WTC11 (cell line): Measurements from ENCODE around the gene MTMR8. TPM values are rescaled to one million over a fixed set of nuclear protein-coding genes. Genes with fewer than 3 reads are reported as not detected.

Experiments used
- ATAC-seq: fragments of 200-7000 bp; cut with Tn5 transposase; 2 replicates; pipeline ENCODE4 v1.10.0; 2021; ENCODE audit warnings: mild to moderate bottlenecking, moderate library complexity
- CTCF ChIA-PET: fragments of 300-600 bp; sonication (Branson Sonifier 250); formaldehyde crosslinking; loops from one replicate; lab custom pipeline; 2021; ENCODE audit warnings: antibody characterized with exemption; lab: Charles Lee
- POLR2A ChIA-PET: fragments of 350-600 bp; sonication (Branson Sonifier 250); formaldehyde crosslinking; loops from one replicate; lab custom pipeline; 2021; ENCODE audit warnings: antibody characterized with exemption; lab: Charles Lee
- DNase-seq: peaks from one replicate; pipeline ENCODE4 v3.0.0; 2021; ENCODE audit warnings: low spot score
- H3K27ac Mint-ChIP-seq: 2 replicates; pipeline ENCODE4 v1.8.0; 2021; ENCODE audit warnings: mixed read lengths
- H3K27me3 Mint-ChIP-seq: 2 replicates; pipeline ENCODE4 v1.8.0; 2021; ENCODE audit warnings: low read depth, mild to moderate bottlenecking, moderate library complexity, mixed read lengths
- H3K36me3 Mint-ChIP-seq: 2 replicates; pipeline ENCODE4 v1.8.0; 2021; ENCODE audit warnings: mixed read lengths
- H3K4me1 Mint-ChIP-seq: 2 replicates; pipeline ENCODE4 v1.8.0; 2022; ENCODE audit warnings: mixed read lengths
- H3K4me3 Mint-ChIP-seq: 2 replicates; pipeline ENCODE4 v1.8.0; 2021; ENCODE audit warnings: mild to moderate bottlenecking, moderate library complexity, mixed read lengths
- H3K9me3 Mint-ChIP-seq: 2 replicates; pipeline ENCODE4 v1.8.0; 2021; ENCODE audit warnings: mixed read lengths
- ATF1 ChIP-seq: sonication (generic); formaldehyde crosslinking; IDR thresholded peaks from 2 replicates; pipeline ENCODE4 v1.8.1; 2023; ENCODE audit warnings: mild to moderate bottlenecking, moderate library complexity, missing genetic modification reagents
- CREM ChIP-seq: sonication (generic); formaldehyde crosslinking; IDR thresholded peaks from 2 replicates; pipeline ENCODE4 v1.8.1; 2022; ENCODE audit warnings: mild to moderate bottlenecking, missing genetic modification reagents, moderate library complexity
- FOXK1 ChIP-seq: sonication (generic); formaldehyde crosslinking; IDR thresholded peaks from 2 replicates; pipeline ENCODE4 v1.8.0; 2022; ENCODE audit warnings: mild to moderate bottlenecking, moderate library complexity, missing genetic modification reagents
- FOXP4 ChIP-seq: sonication (generic); formaldehyde crosslinking; IDR thresholded peaks from 2 replicates; pipeline ENCODE4 v1.8.0; 2022; ENCODE audit warnings: mild to moderate bottlenecking, missing genetic modification reagents
- MYBL2 ChIP-seq: sonication (generic); formaldehyde crosslinking; IDR thresholded peaks from 2 replicates; pipeline ENCODE4 v1.8.1; 2023; ENCODE audit warnings: mild to moderate bottlenecking, moderate library complexity, missing genetic modification reagents
- PRRX2 ChIP-seq: fragments of 250-450 bp; sonication (Bioruptor Pico); IDR thresholded peaks from 2 replicates; pipeline ENCODE4 v1.8.0; 2021; ENCODE audit warnings: mild to moderate bottlenecking
- RORB ChIP-seq: fragments of 250-450 bp; sonication (Bioruptor Pico); IDR thresholded peaks from 2 replicates; pipeline ENCODE4 v1.9.0; 2021; ENCODE audit warnings: mild to moderate bottlenecking
- SP1 ChIP-seq: sonication (generic); formaldehyde crosslinking; conservative IDR thresholded peaks from 2 replicates; pipeline ENCODE4 v1.8.1; 2022; ENCODE audit warnings: missing genetic modification reagents
- TEAD4 ChIP-seq: sonication (generic); formaldehyde crosslinking; IDR thresholded peaks from 2 replicates; pipeline ENCODE4 v1.8.0; 2022; ENCODE audit warnings: mild to moderate bottlenecking, missing genetic modification reagents
- USF1 ChIP-seq: sonication (generic); formaldehyde crosslinking; IDR thresholded peaks from 2 replicates; pipeline ENCODE4 v1.8.0; 2022; ENCODE audit warnings: mild to moderate bottlenecking, missing genetic modification reagents
- ZNF138 ChIP-seq: sonication (generic); formaldehyde crosslinking; conservative IDR thresholded peaks from 2 replicates; pipeline ENCODE4 v1.8.1; 2022; ENCODE audit warnings: mild to moderate bottlenecking, moderate library complexity, missing genetic modification reagents
- ZNF232 ChIP-seq: sonication (generic); formaldehyde crosslinking; IDR thresholded peaks from 2 replicates; pipeline ENCODE4 v1.8.0; 2022; ENCODE audit warnings: mild to moderate bottlenecking, missing genetic modification reagents
- ZNF263 ChIP-seq: sonication (generic); formaldehyde crosslinking; IDR thresholded peaks from 2 replicates; pipeline ENCODE4 v1.8.1; 2022; ENCODE audit warnings: low read depth, mild to moderate bottlenecking, moderate library complexity, missing genetic modification reagents
- total RNA-seq: library from RNA; stranded (reverse); gene quantifications from 3 replicates; pipeline ENCODE4 v1.2.3, GENCODE V29; 2021
- TF ChIP-seq, protein P1 (sequence below): fragments of 250-450 bp; sonication (Bioruptor Pico); conservative IDR thresholded peaks from 2 replicates; pipeline ENCODE4 v1.9.0; 2021; ENCODE audit warnings: mild to moderate bottlenecking
- TF ChIP-seq, protein P2 (sequence below): sonication (generic); formaldehyde crosslinking; IDR thresholded peaks from 2 replicates; pipeline ENCODE4 v1.8.1; 2023; ENCODE audit warnings: mild to moderate bottlenecking, missing genetic modification reagents, moderate library complexity
- TF ChIP-seq, protein P3 (sequence below): fragments of 250-450 bp; sonication (Bioruptor Pico); IDR thresholded peaks from 2 replicates; pipeline ENCODE4 v1.9.0; 2021; ENCODE audit warnings: mild to moderate bottlenecking
- TF ChIP-seq, protein P4 (sequence below): sonication (generic); formaldehyde crosslinking; IDR thresholded peaks from 2 replicates; pipeline ENCODE4 v1.8.0; 2022; ENCODE audit warnings: missing genetic modification reagents
- TF ChIP-seq, protein P5 (sequence below): fragments of 250-450 bp; sonication (Bioruptor Pico); IDR thresholded peaks from 2 replicates; pipeline ENCODE4 v2.1.2; 2022; ENCODE audit warnings: mild to moderate bottlenecking, moderate library complexity

Gene MTMR8
- total RNA-seq, 1 experiment from 2014 or later = 7.1 TPM

GRCh38 chrX:64437665-64438064 lies 42.4 kb upstream of the MTMR8 start:
- peaks cover 14% of the 10 kb centered on the region; the same call in 1 of the 2 replicates for H3K9me3 Mint-ChIP-seq
- peaks cover 10% of the 10 kb centered on the region for H3K4me1 Mint-ChIP-seq
- TF ChIP-seq, protein P1, sequence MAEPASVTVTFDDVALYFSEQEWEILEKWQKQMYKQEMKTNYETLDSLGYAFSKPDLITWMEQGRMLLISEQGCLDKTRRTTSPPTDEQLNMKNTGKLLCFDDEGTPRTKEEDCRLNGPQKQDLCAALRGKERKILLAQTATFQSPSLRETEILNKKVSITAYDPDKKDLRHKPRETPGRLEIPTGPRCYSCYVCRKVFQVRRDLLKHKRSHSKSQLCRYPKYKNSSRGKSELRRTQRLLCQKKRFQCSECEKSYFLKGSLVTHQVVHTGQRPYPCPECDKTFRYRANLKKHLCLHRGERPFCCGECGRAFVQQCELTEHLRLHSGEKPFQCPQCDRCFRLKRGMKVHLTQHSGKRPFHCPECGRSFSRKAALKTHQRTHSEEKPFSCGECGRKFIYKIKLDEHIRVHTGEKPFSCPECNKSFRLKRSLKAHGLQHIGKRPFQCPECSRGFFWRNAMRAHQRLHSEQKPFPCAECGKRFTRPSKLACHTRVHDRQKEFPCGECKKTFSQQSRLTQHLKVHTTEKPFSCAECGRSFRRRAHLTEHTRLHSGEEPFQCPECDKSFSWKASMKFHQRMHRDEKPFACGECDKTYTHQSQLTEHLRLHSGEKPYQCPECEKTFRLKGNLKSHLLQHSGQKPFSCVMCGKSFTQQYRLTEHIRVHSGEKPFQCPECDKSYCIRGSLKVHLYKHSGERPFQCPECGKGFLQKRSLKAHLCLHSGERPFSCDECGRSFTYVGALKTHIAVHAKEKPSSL (CRISPR knock-in tag) = no peak
- TF ChIP-seq FOXP4 (CRISPR knock-in tag) (no peak), USF1 (CRISPR knock-in tag) (no peak), SP1 (CRISPR knock-in tag) (no peak), ATF1 (no peak), FOXK1 (CRISPR knock-in tag) (no peak), ZNF232 (no peak)
- no peak overlapping the region for H3K4me3 Mint-ChIP-seq
- H3K27ac Mint-ChIP-seq = no peak overlapping the region
- ATAC-seq = no peak
- ChIA-PET POLR2A (no interaction called here), CTCF (no interaction called here)
- no peaks in the 10 kb centered on the region for H3K27me3 Mint-ChIP-seq
- DNase-seq = no peak
- H3K36me3 Mint-ChIP-seq = peaks cover 3% of the 10 kb centered on the region

DNA sequence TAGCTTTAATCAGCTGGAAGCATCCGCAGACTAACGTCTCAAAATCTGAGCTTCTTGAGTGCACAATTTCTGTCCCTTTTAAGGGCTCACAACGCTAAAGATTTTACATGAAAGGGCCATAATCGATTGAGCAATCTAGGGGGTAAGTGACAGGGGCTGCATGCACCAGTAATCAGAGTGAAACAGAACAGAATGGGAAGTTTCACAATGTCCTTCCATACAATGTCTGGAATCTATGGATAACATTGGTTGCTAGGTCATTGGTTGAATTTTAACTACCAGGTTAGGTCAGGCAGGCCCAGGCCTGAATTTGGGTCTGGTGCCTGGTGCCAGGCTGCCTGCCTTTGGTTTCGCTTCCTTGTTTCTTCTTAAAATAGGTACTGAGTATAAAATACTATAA lies 42.0 kb upstream of the MTMR8 start:
- TF ChIP-seq, protein P1 (CRISPR knock-in tag) = no peak
- TF ChIP-seq RORB (no peak), ZNF263 (CRISPR knock-in tag) (no peak), MYBL2 (CRISPR knock-in tag) (no peak), PRRX2 (CRISPR knock-in tag) (no peak), CREM (CRISPR knock-in tag) (no peak), TEAD4 (CRISPR knock-in tag) (no peak), ZNF138 (no peak)
- TF ChIP-seq, protein P2, sequence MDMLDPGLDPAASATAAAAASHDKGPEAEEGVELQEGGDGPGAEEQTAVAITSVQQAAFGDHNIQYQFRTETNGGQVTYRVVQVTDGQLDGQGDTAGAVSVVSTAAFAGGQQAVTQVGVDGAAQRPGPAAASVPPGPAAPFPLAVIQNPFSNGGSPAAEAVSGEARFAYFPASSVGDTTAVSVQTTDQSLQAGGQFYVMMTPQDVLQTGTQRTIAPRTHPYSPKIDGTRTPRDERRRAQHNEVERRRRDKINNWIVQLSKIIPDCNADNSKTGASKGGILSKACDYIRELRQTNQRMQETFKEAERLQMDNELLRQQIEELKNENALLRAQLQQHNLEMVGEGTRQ (CRISPR knock-in tag) = no peak
- TF ChIP-seq, protein P3, sequence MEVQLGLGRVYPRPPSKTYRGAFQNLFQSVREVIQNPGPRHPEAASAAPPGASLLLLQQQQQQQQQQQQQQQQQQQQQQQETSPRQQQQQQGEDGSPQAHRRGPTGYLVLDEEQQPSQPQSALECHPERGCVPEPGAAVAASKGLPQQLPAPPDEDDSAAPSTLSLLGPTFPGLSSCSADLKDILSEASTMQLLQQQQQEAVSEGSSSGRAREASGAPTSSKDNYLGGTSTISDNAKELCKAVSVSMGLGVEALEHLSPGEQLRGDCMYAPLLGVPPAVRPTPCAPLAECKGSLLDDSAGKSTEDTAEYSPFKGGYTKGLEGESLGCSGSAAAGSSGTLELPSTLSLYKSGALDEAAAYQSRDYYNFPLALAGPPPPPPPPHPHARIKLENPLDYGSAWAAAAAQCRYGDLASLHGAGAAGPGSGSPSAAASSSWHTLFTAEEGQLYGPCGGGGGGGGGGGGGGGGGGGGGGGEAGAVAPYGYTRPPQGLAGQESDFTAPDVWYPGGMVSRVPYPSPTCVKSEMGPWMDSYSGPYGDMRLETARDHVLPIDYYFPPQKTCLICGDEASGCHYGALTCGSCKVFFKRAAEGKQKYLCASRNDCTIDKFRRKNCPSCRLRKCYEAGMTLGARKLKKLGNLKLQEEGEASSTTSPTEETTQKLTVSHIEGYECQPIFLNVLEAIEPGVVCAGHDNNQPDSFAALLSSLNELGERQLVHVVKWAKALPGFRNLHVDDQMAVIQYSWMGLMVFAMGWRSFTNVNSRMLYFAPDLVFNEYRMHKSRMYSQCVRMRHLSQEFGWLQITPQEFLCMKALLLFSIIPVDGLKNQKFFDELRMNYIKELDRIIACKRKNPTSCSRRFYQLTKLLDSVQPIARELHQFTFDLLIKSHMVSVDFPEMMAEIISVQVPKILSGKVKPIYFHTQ = no peak
- TF ChIP-seq, protein P4, sequence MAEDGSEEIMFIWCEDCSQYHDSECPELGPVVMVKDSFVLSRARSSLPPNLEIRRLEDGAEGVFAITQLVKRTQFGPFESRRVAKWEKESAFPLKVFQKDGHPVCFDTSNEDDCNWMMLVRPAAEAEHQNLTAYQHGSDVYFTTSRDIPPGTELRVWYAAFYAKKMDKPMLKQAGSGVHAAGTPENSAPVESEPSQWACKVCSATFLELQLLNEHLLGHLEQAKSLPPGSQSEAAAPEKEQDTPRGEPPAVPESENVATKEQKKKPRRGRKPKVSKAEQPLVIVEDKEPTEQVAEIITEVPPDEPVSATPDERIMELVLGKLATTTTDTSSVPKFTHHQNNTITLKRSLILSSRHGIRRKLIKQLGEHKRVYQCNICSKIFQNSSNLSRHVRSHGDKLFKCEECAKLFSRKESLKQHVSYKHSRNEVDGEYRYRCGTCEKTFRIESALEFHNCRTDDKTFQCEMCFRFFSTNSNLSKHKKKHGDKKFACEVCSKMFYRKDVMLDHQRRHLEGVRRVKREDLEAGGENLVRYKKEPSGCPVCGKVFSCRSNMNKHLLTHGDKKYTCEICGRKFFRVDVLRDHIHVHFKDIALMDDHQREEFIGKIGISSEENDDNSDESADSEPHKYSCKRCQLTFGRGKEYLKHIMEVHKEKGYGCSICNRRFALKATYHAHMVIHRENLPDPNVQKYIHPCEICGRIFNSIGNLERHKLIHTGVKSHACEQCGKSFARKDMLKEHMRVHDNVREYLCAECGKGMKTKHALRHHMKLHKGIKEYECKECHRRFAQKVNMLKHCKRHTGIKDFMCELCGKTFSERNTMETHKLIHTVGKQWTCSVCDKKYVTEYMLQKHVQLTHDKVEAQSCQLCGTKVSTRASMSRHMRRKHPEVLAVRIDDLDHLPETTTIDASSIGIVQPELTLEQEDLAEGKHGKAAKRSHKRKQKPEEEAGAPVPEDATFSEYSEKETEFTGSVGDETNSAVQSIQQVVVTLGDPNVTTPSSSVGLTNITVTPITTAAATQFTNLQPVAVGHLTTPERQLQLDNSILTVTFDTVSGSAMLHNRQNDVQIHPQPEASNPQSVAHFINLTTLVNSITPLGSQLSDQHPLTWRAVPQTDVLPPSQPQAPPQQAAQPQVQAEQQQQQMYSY = no peak
- TF ChIP-seq, protein P5, sequence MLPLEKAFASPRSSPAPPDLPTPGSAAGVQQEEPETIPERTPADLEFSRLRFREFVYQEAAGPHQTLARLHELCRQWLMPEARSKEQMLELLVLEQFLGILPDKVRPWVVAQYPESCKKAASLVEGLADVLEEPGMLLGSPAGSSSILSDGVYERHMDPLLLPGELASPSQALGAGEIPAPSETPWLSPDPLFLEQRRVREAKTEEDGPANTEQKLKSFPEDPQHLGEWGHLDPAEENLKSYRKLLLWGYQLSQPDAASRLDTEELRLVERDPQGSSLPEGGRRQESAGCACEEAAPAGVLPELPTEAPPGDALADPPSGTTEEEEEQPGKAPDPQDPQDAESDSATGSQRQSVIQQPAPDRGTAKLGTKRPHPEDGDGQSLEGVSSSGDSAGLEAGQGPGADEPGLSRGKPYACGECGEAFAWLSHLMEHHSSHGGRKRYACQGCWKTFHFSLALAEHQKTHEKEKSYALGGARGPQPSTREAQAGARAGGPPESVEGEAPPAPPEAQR (CRISPR knock-in tag) = no peak
- H3K27ac Mint-ChIP-seq = no peak overlapping the region
- no peak overlapping the region for H3K4me3 Mint-ChIP-seq
- no peaks in the 10 kb centered on the region for H3K27me3 Mint-ChIP-seq
- ATAC-seq = no peak
- DNase-seq = no peak
- ChIA-PET CTCF (no interaction called here), POLR2A (no interaction called here)
- H3K36me3 Mint-ChIP-seq = peaks cover 3% of the 10 kb centered on the region
- H3K4me1 Mint-ChIP-seq = peaks cover 10% of the 10 kb centered on the region
- peaks cover 9% of the 10 kb centered on the region; the same call in 1 of the 2 replicates for H3K9me3 Mint-ChIP-seq
